HG03045 (cell line): ENCODE results near the gene SETBP1.

ENCODE experiments used
- ATAC-seq: cut with Tn5 transposase; IDR thresholded peaks from one replicate; pipeline ENCODE4 v1.9.1; 2021; ENCODE audit warnings: mild to moderate bottlenecking, moderate library complexity; ENCODE audit not compliant: unreplicated experiment

The SETBP1 gene

GRCh38 chr18:44704135-44704789, 23.6 kb downstream of the SETBP1 start:
- ATAC-seq, result no peak

DNA sequence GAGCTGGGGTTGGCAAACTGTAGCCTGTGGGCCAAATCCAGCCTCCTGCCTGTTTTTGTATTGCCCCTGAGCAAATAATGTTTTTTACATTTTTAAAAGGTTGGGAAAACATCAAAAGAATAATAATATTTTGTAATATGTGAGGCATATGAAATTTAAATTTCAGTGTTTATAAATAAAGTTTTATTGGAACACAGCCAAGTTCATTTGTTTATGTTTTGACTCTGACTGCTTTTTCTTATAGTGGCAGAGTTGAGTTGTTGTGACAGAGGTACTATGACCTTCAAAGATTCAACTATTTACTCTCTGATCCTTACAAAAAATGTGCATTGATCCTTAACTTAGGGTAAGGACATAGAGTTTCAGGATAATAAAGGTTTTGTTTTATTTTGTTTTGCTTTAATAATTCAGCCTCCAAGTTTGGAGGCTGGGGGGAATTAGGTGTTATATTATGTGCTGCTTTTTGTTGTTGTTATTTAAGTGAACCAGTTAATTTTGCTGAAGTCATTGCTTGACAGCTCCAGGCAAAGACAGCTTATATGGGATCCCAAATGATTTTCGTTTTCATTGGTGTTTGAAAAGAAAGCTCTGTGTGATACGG, 24.5 kb downstream of the SETBP1 start:
- ATAC-seq, result no peak

DNA sequence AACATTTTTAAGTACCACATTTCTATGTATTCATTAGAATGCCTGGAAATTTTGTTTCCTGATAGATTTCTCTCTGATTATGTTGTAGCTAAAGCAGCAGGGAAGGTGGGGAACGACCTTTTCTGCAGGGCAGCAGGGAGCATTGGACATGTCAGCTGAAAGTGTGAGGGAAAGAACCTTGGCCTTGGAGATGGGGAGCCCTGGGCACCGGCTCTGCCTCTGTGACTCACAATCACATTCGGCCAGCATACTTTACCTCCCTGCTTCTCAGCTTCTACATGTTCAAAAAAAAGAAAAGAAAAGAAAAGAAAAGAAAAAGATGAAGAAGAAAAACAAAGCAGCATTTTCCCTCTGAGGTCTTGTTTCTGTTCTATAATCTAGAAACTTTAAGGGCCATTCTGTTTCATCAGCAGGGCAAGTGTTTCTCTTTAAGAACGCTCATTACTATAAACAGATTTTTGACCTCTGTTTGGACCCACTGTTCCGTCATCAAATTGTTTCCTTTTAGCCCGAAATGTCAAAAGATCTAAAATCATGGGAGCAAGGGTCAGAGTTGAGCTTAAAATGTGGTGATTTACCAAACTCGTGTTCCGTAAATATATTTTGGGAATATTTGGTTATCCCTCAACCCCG, 27.9 kb downstream of the SETBP1 start:
- no peak for ATAC-seq

DNA sequence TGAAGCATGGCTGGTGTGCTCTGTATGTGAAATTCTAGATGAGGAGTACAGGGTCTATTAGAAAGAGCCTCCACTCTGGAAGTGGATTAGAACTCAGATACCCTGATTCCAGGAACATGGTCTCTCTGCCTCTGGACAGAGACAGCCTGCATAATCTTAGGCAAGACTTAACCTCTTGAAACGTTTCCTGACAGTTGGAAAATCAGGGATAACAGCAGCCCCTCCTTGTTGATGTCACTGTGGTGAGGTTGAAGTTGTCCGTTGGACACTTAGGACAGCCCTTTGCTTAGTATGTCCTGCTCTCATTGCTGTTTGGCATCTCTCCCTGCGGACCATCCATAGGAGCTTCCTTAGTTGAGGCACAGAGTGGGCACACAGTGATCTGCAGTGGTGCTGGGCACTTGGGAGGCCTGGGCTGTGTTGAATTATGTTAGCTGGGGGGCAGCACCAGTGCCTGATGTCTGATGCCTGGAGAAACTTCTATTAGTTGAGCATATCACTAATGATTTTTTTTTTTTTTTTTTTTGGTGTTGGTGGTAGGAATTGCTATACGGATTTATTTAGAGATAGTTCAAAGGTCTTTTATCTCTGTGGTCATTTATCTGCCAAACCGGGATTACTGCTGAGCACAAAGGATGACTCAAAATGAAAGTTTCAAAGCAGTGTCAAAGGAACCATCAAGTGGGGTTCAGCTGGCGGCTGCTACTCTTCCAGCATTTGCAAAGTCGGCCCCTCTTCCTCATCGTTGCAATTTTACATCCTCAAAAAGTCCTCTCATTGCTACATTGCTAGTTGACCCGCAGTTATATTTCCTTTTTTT, 28.8 kb downstream of the SETBP1 start:
- ATAC-seq, result peak; percentile 93

DNA sequence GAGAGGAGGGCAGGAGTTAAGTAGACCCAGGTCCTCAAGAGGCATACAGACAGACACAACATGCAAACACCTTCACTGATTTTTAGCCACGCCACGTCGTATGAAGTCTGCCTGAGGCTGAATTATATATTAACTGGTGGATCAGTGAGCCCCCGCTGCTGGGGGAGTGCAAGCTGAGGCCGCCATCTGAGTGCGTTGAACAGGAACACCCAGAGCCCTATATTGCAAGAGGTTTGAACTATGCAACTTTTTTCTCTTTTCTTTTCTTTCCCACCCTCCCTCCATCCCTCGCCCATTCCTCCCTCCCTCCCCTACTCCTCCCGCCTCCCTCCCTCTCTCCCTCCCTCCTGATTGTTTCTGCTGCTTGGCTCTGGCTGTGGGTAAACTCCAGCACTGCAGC, 30.2 kb downstream of the SETBP1 start:
- no peak for ATAC-seq

DNA sequence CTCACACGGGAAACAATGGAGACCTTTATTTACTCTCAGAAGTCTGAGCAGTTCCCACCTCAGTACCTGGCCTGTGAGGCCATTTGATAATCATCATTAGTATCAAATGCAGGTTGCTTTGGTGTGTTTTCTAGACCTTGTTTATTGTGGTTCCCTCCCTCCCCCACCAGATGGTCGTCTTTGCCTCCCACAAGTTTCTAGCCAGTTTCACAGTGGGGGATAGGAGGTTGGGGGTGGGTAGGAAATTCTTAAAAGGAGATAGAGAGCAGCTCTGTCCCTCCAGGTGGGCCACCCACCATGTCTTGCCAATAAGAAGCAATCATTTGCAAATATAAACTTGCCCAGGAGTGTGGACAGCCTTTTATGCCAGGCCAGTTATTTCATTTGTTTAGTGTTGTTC, 31.3 kb downstream of the SETBP1 start:
- no peak for ATAC-seq

GRCh38 chr18:44713435-44713834, 32.7 kb downstream of the SETBP1 start:
- no peak for ATAC-seq

- no peak for ATAC-seq
Measured at GRCh38 chr18:44714376-44714775, 33.7 kb downstream of the SETBP1 start.

- no peak for ATAC-seq
Measured at GRCh38 chr18:44715245-44715644, 34.6 kb downstream of the SETBP1 start.

DNA sequence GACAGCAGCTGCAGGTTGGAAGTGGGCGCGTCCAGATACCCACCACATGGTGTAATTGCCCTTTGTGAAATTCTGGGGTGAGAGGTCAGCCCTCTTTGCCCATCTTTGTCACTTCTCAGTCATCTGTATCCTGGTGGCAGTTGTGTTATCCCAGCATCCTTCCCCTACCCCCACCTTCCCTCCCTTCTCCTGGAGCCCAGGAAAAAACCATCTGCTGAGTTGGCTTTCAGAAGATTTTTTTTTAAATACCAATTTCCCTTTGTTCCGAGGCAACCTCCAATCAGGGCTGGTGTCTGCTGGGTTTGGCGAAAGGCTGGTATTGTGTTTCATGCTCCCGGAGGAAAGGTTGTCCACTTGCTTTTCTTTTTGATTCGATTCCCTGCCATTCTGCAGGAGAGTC, 35.2 kb downstream of the SETBP1 start:
- no peak for ATAC-seq

DNA sequence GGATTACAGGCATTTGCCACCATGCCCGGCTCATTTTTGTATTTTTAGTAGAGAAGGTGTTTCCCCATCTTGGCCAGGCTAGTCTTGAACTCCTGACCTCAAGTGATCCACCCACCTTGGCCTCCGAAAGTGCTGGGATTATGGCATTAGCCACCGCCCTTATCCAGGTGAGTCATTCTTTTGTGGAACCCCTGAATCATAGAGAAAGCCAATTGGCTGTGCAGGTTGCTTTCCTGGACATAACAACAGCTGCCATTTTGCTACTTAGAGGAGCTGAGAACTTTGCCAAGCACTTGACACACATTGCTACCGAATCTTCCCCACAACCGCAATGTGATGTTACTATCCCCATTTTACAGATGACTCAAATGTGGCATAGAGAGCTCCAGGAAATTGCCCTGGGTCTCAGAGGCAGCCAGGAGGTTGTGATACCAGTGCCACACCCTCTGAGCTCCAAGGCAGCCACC, 36.0 kb downstream of the SETBP1 start:
- ATAC-seq, result no peak

DNA sequence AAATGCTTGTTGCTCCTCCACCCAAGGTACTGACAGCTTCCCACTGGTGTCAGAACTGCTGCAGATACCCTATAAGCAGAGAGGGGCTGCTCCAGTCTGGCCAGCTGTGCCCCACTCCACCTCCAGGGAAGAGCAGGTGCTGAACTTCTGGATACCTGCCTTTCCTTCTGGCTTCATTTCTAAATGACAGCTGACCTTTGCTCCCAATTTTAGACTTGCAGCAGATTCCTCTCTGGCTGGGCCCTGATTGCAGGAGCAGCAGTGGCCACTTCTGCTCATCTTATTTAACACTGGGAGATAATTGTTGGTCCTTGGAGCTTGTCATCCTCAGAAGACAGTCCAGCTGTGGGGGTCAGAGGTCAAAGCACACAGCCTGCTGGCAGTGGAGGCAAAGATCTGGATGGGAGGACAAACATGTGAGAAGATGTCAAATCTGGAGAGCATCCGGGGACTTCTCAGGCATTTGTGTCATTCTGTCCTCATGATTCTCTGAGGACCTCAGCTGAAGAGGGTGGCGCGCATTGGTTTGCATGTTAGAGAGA, 38.9 kb downstream of the SETBP1 start:
- no peak for ATAC-seq

- ATAC-seq, result peak; percentile 40
Measured at GRCh38 chr18:44721748-44722147, 41.1 kb downstream of the SETBP1 start.

GRCh38 chr18:44723411-44723810, 42.7 kb downstream of the SETBP1 start:
- no peak for ATAC-seq

DNA sequence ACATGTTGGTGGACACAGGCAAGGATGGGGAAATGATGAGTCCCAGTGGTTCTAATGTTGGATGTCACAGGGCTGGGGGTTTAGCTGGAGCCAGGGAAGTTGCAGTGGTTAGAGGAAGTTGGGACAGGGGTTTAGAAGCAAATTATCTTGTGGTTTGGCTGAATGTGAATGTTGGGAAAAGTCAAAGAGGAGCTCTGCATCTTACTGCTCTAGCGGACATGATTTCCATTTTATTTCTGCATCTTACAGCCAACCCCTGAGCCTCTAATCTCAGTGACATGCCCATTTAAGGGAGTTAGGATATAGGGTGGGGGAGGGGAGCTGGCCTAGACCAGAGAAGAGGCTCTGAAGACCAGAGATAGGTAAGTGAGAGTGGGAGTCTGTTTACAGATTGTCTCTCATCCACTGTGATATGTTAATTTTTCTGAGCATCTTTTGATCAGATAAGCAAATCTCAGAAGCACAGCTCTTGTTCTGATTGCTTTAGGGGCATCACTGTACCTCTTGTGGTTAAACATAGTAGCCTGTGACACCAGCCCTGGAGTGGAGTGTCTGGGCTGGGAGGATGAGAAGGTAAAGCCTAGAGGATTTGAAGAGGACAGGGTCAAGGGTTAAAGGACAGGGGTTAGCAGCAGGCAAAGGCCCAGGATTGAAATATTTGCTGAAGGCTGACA, 43.6 kb downstream of the SETBP1 start:
- no peak for ATAC-seq

DNA sequence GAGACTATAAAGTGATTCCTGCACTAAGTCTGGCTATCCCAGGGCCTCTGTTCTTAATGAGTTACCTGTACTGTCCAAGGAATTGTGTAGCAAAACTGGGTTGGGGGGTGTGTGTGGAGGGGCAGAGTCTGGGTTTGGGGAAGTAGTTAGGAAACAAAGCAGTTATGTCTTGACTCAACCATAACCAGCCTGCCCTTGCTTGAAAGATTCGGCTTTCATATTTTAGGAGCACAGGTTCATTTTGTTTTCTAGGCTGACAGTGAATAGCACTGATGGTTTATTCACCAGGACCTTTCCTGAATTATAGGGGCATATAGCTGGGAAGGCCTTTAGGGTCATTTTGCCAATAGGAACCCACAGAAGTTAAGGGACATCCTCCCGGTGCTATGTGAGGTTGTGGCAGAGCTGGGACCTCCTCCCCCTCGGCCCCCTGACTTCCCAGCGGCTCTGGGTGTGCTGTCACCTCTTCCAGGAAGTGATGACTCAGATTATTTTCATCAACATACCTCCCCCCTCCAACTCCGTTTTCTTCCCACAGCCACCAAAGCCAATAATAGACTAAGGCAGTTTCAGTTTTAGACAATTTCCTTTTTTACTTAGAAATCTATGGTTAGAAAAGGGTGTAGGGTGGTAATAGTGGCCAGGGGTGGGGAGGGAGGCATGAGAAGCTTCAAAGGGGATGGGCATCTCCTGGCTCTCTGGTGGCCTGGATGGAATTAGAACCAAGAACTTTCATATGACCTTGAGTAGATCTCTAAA, 44.8 kb downstream of the SETBP1 start:
- ATAC-seq, result peak; percentile 50

- ATAC-seq, result no peak
Measured at GRCh38 chr18:44726059-44726421, 45.4 kb downstream of the SETBP1 start.

GRCh38 chr18:44727291-44727690, 46.6 kb downstream of the SETBP1 start:
- no peak for ATAC-seq

GRCh38 chr18:44729631-44730101, 49.0 kb downstream of the SETBP1 start:
- no peak for ATAC-seq
